ENCODE data around the gene AQP7. TPM values are rescaled to one million over a fixed set of nuclear protein-coding genes. Genes with fewer than 3 reads are reported as not detected.

Gene AQP7
- total and polyA plus RNA-seq, 9 of the 15 experiments (the other 6 are each of a cell fraction or from before 2014, with no cell fraction given) = 0.04 to 0.53 (median 0.07) TPM; not detected in 4

- TF ChIP-seq ZNF282 (CRISPR knock-in tag; IDR thresholded peaks at IDR 0.05) = no peak
- no peak for TF ChIP-seq HCFC1 (IDR thresholded peaks at IDR 0.05; ENCODE audit: low read depth, low read length)
- no peak for TF ChIP-seq TCFL5 (CRISPR knock-in tag; conservative IDR thresholded peaks at IDR 0.05)
- no peak for TF ChIP-seq CREB1 (IDR thresholded peaks at IDR 0.05)
- TF ChIP-seq CREB1 (CRISPR knock-in tag; IDR thresholded peaks at IDR 0.05) = no peak
- TF ChIP-seq MAX (CRISPR knock-in tag; IDR thresholded peaks at IDR 0.05) = peak; percentile 70
- TF ChIP-seq SMC3 (conservative IDR thresholded peaks at IDR 0.05; ENCODE audit: insufficient read depth, low read depth, low read length) = no peak
- TF ChIP-seq TRIM25 (IDR thresholded peaks at IDR 0.05; ENCODE audit: borderline replicate concordance) = no peak
- TF ChIP-seq CCAR2 (IDR thresholded peaks at IDR 0.05; ENCODE audit: low read depth, low read length) = no peak
- TF ChIP-seq MECOM (CRISPR knock-in tag; IDR thresholded peaks at IDR 0.05) = no peak
- no peak for TF ChIP-seq ZMIZ1 (IDR thresholded peaks at IDR 0.05; ENCODE audit: low read depth in 2 of 2, low read length in 2 of 2)
- TF ChIP-seq TEAD1 (CRISPR knock-in tag; IDR thresholded peaks at IDR 0.05) = no peak
- TF ChIP-seq ZNF232 (CRISPR knock-in tag; IDR thresholded peaks at IDR 0.05) = no peak
- TF ChIP-seq TBP (optimal IDR thresholded peaks at IDR 0.05; ENCODE audit: low read depth, low read length) = peak; percentile 14
- 0 out of 2 replicates have a peak, but pooled peaks have one; percentile 26 for TF ChIP-seq ZNF511 (CRISPR knock-in tag; IDR thresholded peaks at IDR 0.05)
- no peak for TF ChIP-seq CBX1 (IDR thresholded peaks at IDR 0.05; ENCODE audit: low read depth)
- peak; percentile 27; the same call in 1 of the 2 replicates for TF ChIP-seq STAT5A (IDR thresholded peaks at IDR 0.05; ENCODE audit: borderline replicate concordance, low read length)
- no peak for TF ChIP-seq GTF2E2 (tag; IDR thresholded peaks at IDR 0.05)
- TF ChIP-seq ZNF79 (CRISPR knock-in tag; IDR thresholded peaks at IDR 0.05; ENCODE audit: low read depth) = no peak
- no peak for TF ChIP-seq CCNT2 (IDR thresholded peaks at IDR 0.05; ENCODE audit: borderline replicate concordance, extremely low read depth, insufficient read length, low read depth, low read length)
- TF ChIP-seq MYBL2 (IDR thresholded peaks at IDR 0.05; ENCODE audit: low read depth) = no peak
- TF ChIP-seq MYBL2 (CRISPR knock-in tag; IDR thresholded peaks at IDR 0.05; ENCODE audit: borderline replicate concordance) = no peak
- TF ChIP-seq SETDB1 (IDR thresholded peaks at IDR 0.05; ENCODE audit: low read length) = no peak
These were observed 44.0 kb upstream of the AQP7 start (continued) for GRCh38 chr9:33446240-33446945.
